NCI-H1694 treated with DMSO at 0.1 percent for 48 hours (cell line): ENCODE data around the gene HTRA1.

ENCODE experiments used
- DNase-seq: peaks from one replicate; lab custom pipeline; 2025; lab: John Stamatoyannopoulos, UW

Gene HTRA1

GRCh38 chr10:122474131-122474818, 12.9 kb downstream of the HTRA1 start:
- DNase-seq, result no peak

GRCh38 chr10:122475100-122475499, 13.7 kb downstream of the HTRA1 start:
- no peak for DNase-seq

GRCh38 chr10:122475591-122476332, 14.4 kb downstream of the HTRA1 start:
- no peak for DNase-seq

- no peak for DNase-seq
Observed at GRCh38 chr10:122476333-122476695, 15.0 kb downstream of the HTRA1 start.

GRCh38 chr10:122477436-122477835, 16.1 kb downstream of the HTRA1 start:
- no peak for DNase-seq

GRCh38 chr10:122478971-122479370, 17.6 kb downstream of the HTRA1 start:
- no peak for DNase-seq

- no peak for DNase-seq
Observed at GRCh38 chr10:122480146-122480833, 18.9 kb downstream of the HTRA1 start.

- no peak for DNase-seq
Observed at GRCh38 chr10:122481296-122482056, 20.1 kb downstream of the HTRA1 start.

GRCh38 chr10:122484276-122485060, 23.1 kb downstream of the HTRA1 start:
- no peak for DNase-seq

GRCh38 chr10:122485670-122486069, 24.3 kb downstream of the HTRA1 start:
- DNase-seq, result no peak

- no peak for DNase-seq
Observed at GRCh38 chr10:122486406-122487080, 25.2 kb downstream of the HTRA1 start.

- DNase-seq, result no peak
Observed at GRCh38 chr10:122487174-122487765, 25.9 kb downstream of the HTRA1 start.

- no peak for DNase-seq
Observed at GRCh38 chr10:122490268-122490667, 28.9 kb downstream of the HTRA1 start.

- no peak for DNase-seq
Observed at GRCh38 chr10:122490786-122491680, 29.7 kb downstream of the HTRA1 start.

- DNase-seq, result no peak
Observed at GRCh38 chr10:122492006-122492405, 30.7 kb downstream of the HTRA1 start.

- no peak for DNase-seq
Observed at GRCh38 chr10:122492999-122493481, 31.7 kb downstream of the HTRA1 start.

- no peak for DNase-seq
Observed at GRCh38 chr10:122493761-122494160, 32.4 kb downstream of the HTRA1 start.

GRCh38 chr10:122494173-122494820, 32.9 kb downstream of the HTRA1 start:
- no peak for DNase-seq

GRCh38 chr10:122494833-122495232, 33.5 kb downstream of the HTRA1 start:
- no peak for DNase-seq
